Nephron progenitor cell (in vitro differentiated cells): Measurements from ENCODE around the gene MFSD12.
"Not testable (repeated sequence)": the region's sequence is repeated elsewhere in the genome, so short reads cannot be mapped to it uniquely, and the experiment has no call there.

Experiments
- DNase-seq: peaks from one replicate; pipeline ENCODE4 v3.0.0; 2021
- H3K27ac Mint-ChIP-seq: 2 replicates; pipeline ENCODE4 v1.8.0; 2021; ENCODE audit warnings: mild to moderate bottlenecking, moderate library complexity, mixed read lengths
- H3K27me3 Mint-ChIP-seq: 2 replicates; pipeline ENCODE4 v1.8.0; 2021; ENCODE audit warnings: mild to moderate bottlenecking, low read depth, mixed read lengths; ENCODE audit not compliant: poor library complexity
- H3K36me3 Mint-ChIP-seq: 2 replicates; pipeline ENCODE4 v1.8.0; 2021; ENCODE audit warnings: low read depth, mixed read lengths
- H3K4me1 Mint-ChIP-seq: 2 replicates; pipeline ENCODE4 v1.8.0; 2021; ENCODE audit warnings: mixed read lengths
- H3K4me3 Mint-ChIP-seq: 2 replicates; pipeline ENCODE4 v1.8.0; 2021; ENCODE audit warnings: mild to moderate bottlenecking, moderate library complexity, mixed read lengths
- H3K9me3 Mint-ChIP-seq: 2 replicates; pipeline ENCODE4 v1.8.0; 2021; ENCODE audit warnings: mild to moderate bottlenecking, moderate library complexity, mixed read lengths
- CTCF ChIP-seq: fragments of 200-600 bp; sonication (generic); IDR thresholded peaks from 2 replicates; pipeline ENCODE4 v1.5.0; 2021; ENCODE audit warnings: antibody characterized with exemption

The MFSD12 gene

GRCh38 chr19:3589439-3589838 is 32.1 kb upstream of the MFSD12 start:
- no peak for TF ChIP-seq CTCF
- no peak for DNase-seq
- Mint-ChIP-seq H3K36me3 (no peaks in the 10 kb centered on the region), H3K4me3 (no peak overlapping the region), H3K27ac (no peak overlapping the region), H3K9me3 (peaks cover 19% of the 10 kb centered on the region), H3K4me1 (no peaks in the 10 kb centered on the region), H3K27me3 (peaks cover 70% of the 10 kb centered on the region)

DNA sequence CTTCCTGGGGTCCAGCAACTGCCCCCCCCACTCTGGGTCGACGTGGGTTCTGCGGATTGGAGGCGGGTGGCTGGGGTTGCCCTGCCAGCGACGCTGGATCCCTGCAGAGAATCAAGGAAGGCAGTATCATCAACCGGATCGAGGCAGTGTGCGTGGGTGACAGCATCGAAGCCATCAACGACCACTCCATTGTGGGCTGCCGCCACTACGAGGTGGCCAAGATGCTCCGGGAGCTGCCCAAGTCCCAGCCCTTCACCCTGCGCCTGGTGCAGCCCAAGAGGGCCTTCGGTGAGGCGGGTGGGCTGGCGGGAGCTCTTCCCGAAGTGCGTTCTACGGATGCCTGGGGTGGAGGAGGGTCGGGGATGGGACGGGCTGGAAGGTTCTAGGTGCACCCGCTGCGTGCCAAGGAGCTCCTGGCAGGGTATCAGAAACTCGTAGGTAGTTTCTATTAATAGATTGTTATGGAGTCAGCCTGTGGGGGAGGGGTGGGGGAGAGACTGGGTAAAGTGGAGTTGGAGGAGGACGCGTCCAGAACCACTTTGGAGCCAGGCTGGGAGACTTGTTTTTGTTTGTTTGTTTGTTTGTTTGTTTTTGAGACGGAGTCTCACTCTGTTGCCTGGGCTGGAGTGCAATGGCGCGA is 29.4 kb upstream of the MFSD12 start:
- no peaks in the 10 kb centered on the region for H3K4me1 Mint-ChIP-seq
- no peak for TF ChIP-seq CTCF
- H3K9me3 Mint-ChIP-seq: peaks cover 19% of the 10 kb centered on the region
- H3K36me3 Mint-ChIP-seq: no peaks in the 10 kb centered on the region
- H3K4me3 Mint-ChIP-seq: no peak overlapping the region
- H3K27me3 Mint-ChIP-seq: peaks cover 70% of the 10 kb centered on the region
- no peak for DNase-seq
- no peak overlapping the region for H3K27ac Mint-ChIP-seq

GRCh38 chr19:3586127-3586626 is 28.8 kb upstream of the MFSD12 start:
- TF ChIP-seq CTCF: peak; percentile 58
- H3K4me3 Mint-ChIP-seq: no peak overlapping the region
- H3K9me3 Mint-ChIP-seq: peaks cover 12% of the 10 kb centered on the region
- no peaks in the 10 kb centered on the region for H3K4me1 Mint-ChIP-seq
- H3K27me3 Mint-ChIP-seq: peaks cover 69% of the 10 kb centered on the region
- H3K36me3 Mint-ChIP-seq: no peaks in the 10 kb centered on the region
- H3K27ac Mint-ChIP-seq: no peak overlapping the region
- peak; percentile 64 for DNase-seq

DNA sequence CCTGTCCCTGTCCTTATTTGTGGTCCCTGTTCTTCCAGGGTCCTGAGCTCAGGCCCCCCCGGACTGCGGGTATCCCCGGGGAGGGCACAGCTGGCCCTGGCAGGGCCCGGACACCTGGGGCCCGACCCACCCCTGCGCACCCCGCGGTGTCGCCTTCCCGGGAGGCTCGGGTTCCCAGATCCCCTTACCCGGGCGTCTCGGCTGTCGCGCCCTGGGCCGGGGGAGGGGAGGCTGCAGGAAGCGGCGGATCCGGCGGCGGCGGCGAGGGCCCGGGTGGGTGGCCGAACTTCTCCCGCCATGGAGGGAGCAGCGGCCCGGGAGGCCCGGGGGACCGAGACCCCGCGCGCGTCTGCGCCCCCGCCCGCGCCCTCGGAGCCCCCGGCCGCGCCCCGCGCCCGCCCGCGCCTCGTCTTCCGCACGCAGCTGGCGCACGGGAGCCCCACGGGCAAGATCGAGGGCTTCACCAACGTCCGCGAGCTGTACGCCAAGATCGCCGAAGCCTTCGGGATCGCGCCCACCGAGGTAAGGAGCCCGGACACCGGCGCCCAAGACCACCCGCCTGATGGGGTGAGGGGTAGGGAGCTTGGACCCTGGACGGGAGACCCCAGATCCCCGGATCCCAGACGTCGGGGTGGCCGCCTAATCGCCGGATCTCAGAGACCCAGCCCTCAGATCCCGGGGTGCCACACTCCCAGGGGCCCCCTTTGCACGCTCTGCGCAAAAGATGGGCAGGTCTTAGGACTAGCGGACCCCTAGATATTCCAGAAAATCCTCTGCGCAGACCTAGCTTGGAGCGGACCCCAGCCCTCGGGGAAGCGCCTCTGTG is 28.1 kb upstream of the MFSD12 start, which contains the start of gene GIPC3:
TSS of gene GIPC3 (plus strand) at position 178 of the 826 bp plus-strand sequence. CDS start at position 298, 120 bp downstream.
- DNase-seq: peak; percentile 57
- H3K27ac Mint-ChIP-seq: no peak within 1 kb of the TSS
- H3K4me3 Mint-ChIP-seq: no peak within 1 kb of the TSS
- no peak for TF ChIP-seq CTCF
- H3K27me3 Mint-ChIP-seq: peaks cover 74% of the 10 kb centered on the region
- H3K4me1 Mint-ChIP-seq: no peaks in the 10 kb centered on the region
- no peaks in the 10 kb centered on the region for H3K36me3 Mint-ChIP-seq
- H3K9me3 Mint-ChIP-seq: peaks cover 8% of the 10 kb centered on the region

GRCh38 chr19:3584036-3584802 is 26.8 kb upstream of the MFSD12 start:
- H3K4me3 Mint-ChIP-seq, H3K27ac Mint-ChIP-seq, DNase-seq, H3K4me1 Mint-ChIP-seq, H3K9me3 Mint-ChIP-seq, H3K36me3 Mint-ChIP-seq: not testable (repeated sequence)
- peaks cover 86% of the 10 kb centered on the region for H3K27me3 Mint-ChIP-seq

DNA sequence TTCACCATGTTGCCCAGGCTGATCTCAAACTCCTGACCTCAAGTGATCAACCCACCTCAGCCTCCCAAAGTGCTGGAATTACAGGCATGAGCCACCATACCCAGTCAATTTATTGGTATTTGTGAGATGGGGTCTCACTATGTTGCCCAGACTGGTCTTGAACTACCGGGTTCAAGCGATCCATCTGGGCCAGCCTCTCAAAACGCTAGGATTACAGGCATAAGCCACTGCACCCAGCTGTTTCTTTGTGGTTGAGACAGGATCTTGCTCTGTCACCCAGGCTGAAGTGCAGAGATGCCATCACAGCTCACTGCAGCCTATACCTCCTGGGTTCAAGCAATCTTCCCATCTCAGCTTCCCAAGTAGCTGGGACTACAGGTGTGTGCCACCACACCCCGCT is 24.4 kb upstream of the MFSD12 start:
- not testable (repeated sequence) for H3K9me3 Mint-ChIP-seq, H3K4me1 Mint-ChIP-seq, H3K36me3 Mint-ChIP-seq, H3K27ac Mint-ChIP-seq, H3K4me3 Mint-ChIP-seq, DNase-seq
- peaks cover 88% of the 10 kb centered on the region for H3K27me3 Mint-ChIP-seq
